Upper lobe of right lung (tissue), 1 donor: ENCODE results near the gene REPS1. TPM values are rescaled to one million over a fixed set of nuclear protein-coding genes. Genes with fewer than 3 reads are reported as not detected.

Experiments
- ATAC-seq: fragments of 200-7000 bp; cut with Tn5 transposase; one replicate; pipeline ENCODE4 v1.9.1; 2020; ENCODE audit warnings: mild to moderate bottlenecking, moderate library complexity
- DNase-seq: peaks from one replicate; pipeline ENCODE4 v3.0.0-alpha.2; 2020
- H3K27ac ChIP-seq: fragments of 200-600 bp; one replicate; pipeline ENCODE4 v1.8.0; 2022
- H3K27me3 ChIP-seq: fragments of 200-600 bp; one replicate; pipeline ENCODE4 v1.8.0; 2022; ENCODE audit warnings: mild to moderate bottlenecking
- H3K36me3 ChIP-seq: fragments of 200-600 bp; one replicate; pipeline ENCODE4 v1.8.0; 2022
- H3K4me1 ChIP-seq: fragments of 200-600 bp; one replicate; pipeline ENCODE4 v1.8.0; 2022
- H3K4me3 ChIP-seq: fragments of 200-600 bp; one replicate; pipeline ENCODE4 v1.8.0; 2022; ENCODE audit warnings: mild to moderate bottlenecking
- H3K9me3 ChIP-seq: fragments of 200-600 bp; one replicate; pipeline ENCODE4 v1.8.0; 2022
- CTCF ChIP-seq: fragments of 200-600 bp; IDR thresholded peaks from one replicate; pipeline ENCODE4 v1.8.0; 2022; ENCODE audit warnings: antibody characterized with exemption
- intact Hi-C: fragments of 100-400 bp; cut with DNase I; formaldehyde crosslinking; loops from one replicate; pipeline ENCODE4 v1.11.0; 2022
- total RNA-seq: library from RNA; stranded (reverse); fragmentation: NEBNext Ultra II Directional; extraction: Animal tissue kit (Norgen Biotek cat#: 25700); gene quantifications from one replicate; pipeline ENCODE4 v1.2.1, GENCODE V29; 2021
- donor health status: DM: no; HTN: yes; CAD: no; lungs with severe emphysema.

The REPS1 gene
- total RNA-seq, 1 donor from 2014 or later, result 35.4 TPM

- Histone ChIP-seq H3K9me3 (no peaks in the 10 kb centered on the region), H3K27ac (no peak overlapping the region), H3K4me3 (no peak overlapping the region), H3K4me1 (no peaks in the 10 kb centered on the region), H3K36me3 (no peaks in the 10 kb centered on the region), H3K27me3 (no peaks in the 10 kb centered on the region)
- DNase-seq (no peak), ATAC-seq (no peak)
- intact Hi-C loops, result no loop called here
- no peak for TF ChIP-seq CTCF
These were observed 114.9 kb downstream of the REPS1 start for GRCh38 chr6:138873191-138873590.

- Histone ChIP-seq H3K36me3 (no peaks in the 10 kb centered on the region), H3K9me3 (no peaks in the 10 kb centered on the region), H3K27me3 (no peaks in the 10 kb centered on the region), H3K4me3 (no peak overlapping the region), H3K4me1 (no peaks in the 10 kb centered on the region), H3K27ac (no peak overlapping the region)
- intact Hi-C loops, result no loop called here
- ATAC-seq (no peak), DNase-seq (no peak)
- no peak for TF ChIP-seq CTCF
These were observed 118.7 kb downstream of the REPS1 start for GRCh38 chr6:138869398-138869797.

- H3K9me3 ChIP-seq, result no peaks in the 10 kb centered on the region
- H3K4me1 ChIP-seq, result no peaks in the 10 kb centered on the region
- H3K36me3 ChIP-seq, result no peaks in the 10 kb centered on the region
- DNase-seq (no peak), ATAC-seq (no peak)
- H3K27ac ChIP-seq, result no peak overlapping the region
- no peak for TF ChIP-seq CTCF
- no peak overlapping the region for H3K4me3 ChIP-seq
- intact Hi-C loops, result no loop called here
- no peaks in the 10 kb centered on the region for H3K27me3 ChIP-seq
These were observed 119.9 kb downstream of the REPS1 start for GRCh38 chr6:138868181-138868580.

GRCh38 chr6:138865480-138866109 lies 122.5 kb downstream of the REPS1 start:
- intact Hi-C loops, result no loop called here
- H3K4me1 ChIP-seq, result no peaks in the 10 kb centered on the region
- H3K27me3 ChIP-seq, result no peaks in the 10 kb centered on the region
- no peak for TF ChIP-seq CTCF
- H3K9me3 ChIP-seq, result no peaks in the 10 kb centered on the region
- DNase-seq (no peak), ATAC-seq (no peak)
- H3K4me3 ChIP-seq, result no peak overlapping the region
- no peaks in the 10 kb centered on the region for H3K36me3 ChIP-seq
- no peak overlapping the region for H3K27ac ChIP-seq

- intact Hi-C loops, result no loop called here
- TF ChIP-seq CTCF, result no peak
- Histone ChIP-seq H3K9me3 (no peaks in the 10 kb centered on the region), H3K27me3 (no peaks in the 10 kb centered on the region), H3K4me1 (no peaks in the 10 kb centered on the region), H3K36me3 (no peaks in the 10 kb centered on the region), H3K27ac (no peak overlapping the region), H3K4me3 (no peak overlapping the region)
- no peak for DNase-seq
- no peak for ATAC-seq
These were observed 123.6 kb downstream of the REPS1 start for GRCh38 chr6:138864343-138864890.
